WTC11 (cell line): Measurements from ENCODE around the gene ZNF175. TPM values are rescaled to one million over a fixed set of nuclear protein-coding genes. Genes with fewer than 3 reads are reported as not detected.
A peak's percentile ranks its signal among the peaks of the same experiment; 100 is the strongest.

ENCODE experiments used
- ATAC-seq: fragments of 200-7000 bp; cut with Tn5 transposase; 2 replicates; pipeline ENCODE4 v1.10.0; 2021; ENCODE audit warnings: mild to moderate bottlenecking, moderate library complexity
- CTCF ChIA-PET: fragments of 300-600 bp; sonication (Branson Sonifier 250); formaldehyde crosslinking; loops from one replicate; lab custom pipeline; 2021; ENCODE audit warnings: antibody characterized with exemption; lab: Charles Lee
- POLR2A ChIA-PET: fragments of 350-600 bp; sonication (Branson Sonifier 250); formaldehyde crosslinking; loops from one replicate; lab custom pipeline; 2021; ENCODE audit warnings: antibody characterized with exemption; lab: Charles Lee
- DNase-seq: peaks from one replicate; pipeline ENCODE4 v3.0.0; 2021; ENCODE audit warnings: low spot score
- H3K27ac Mint-ChIP-seq: 2 replicates; pipeline ENCODE4 v1.8.0; 2021; ENCODE audit warnings: mixed read lengths
- H3K27me3 Mint-ChIP-seq: 2 replicates; pipeline ENCODE4 v1.8.0; 2021; ENCODE audit warnings: low read depth, mild to moderate bottlenecking, moderate library complexity, mixed read lengths
- H3K36me3 Mint-ChIP-seq: 2 replicates; pipeline ENCODE4 v1.8.0; 2021; ENCODE audit warnings: mixed read lengths
- H3K4me1 Mint-ChIP-seq: 2 replicates; pipeline ENCODE4 v1.8.0; 2022; ENCODE audit warnings: mixed read lengths
- H3K4me3 Mint-ChIP-seq: 2 replicates; pipeline ENCODE4 v1.8.0; 2021; ENCODE audit warnings: mild to moderate bottlenecking, moderate library complexity, mixed read lengths
- H3K9me3 Mint-ChIP-seq: 2 replicates; pipeline ENCODE4 v1.8.0; 2021; ENCODE audit warnings: mixed read lengths
- AFF4 ChIP-seq: sonication (generic); formaldehyde crosslinking; IDR thresholded peaks from 2 replicates; pipeline ENCODE4 v1.8.1; 2023; ENCODE audit warnings: mild to moderate bottlenecking, missing genetic modification reagents, borderline replicate concordance
- ARID4B ChIP-seq: sonication (generic); formaldehyde crosslinking; IDR thresholded peaks from 2 replicates; pipeline ENCODE4 v1.8.0; 2023; ENCODE audit warnings: missing genetic modification reagents, mild to moderate bottlenecking, borderline replicate concordance
- ATF1 ChIP-seq: sonication (generic); formaldehyde crosslinking; IDR thresholded peaks from 2 replicates; pipeline ENCODE4 v1.8.1; 2023; ENCODE audit warnings: mild to moderate bottlenecking, moderate library complexity, missing genetic modification reagents
- ATF3 ChIP-seq: sonication (generic); formaldehyde crosslinking; conservative IDR thresholded peaks from 2 replicates; pipeline ENCODE4 v1.8.1; 2022; ENCODE audit warnings: mild to moderate bottlenecking, missing genetic modification reagents
- IRF2 ChIP-seq: sonication (generic); formaldehyde crosslinking; IDR thresholded peaks from 2 replicates; pipeline ENCODE4 v1.8.0; 2022; ENCODE audit warnings: low read depth, missing genetic modification reagents, borderline replicate concordance
- NFE2L1 ChIP-seq: sonication (generic); formaldehyde crosslinking; IDR thresholded peaks from 2 replicates; pipeline ENCODE4 v1.8.1; 2023; ENCODE audit warnings: missing genetic modification reagents
- NFYB ChIP-seq: sonication (generic); formaldehyde crosslinking; conservative IDR thresholded peaks from 2 replicates; pipeline ENCODE4 v1.8.0; 2022; ENCODE audit warnings: low read depth, missing genetic modification reagents
- NR1H2 ChIP-seq: sonication (generic); formaldehyde crosslinking; IDR thresholded peaks from 2 replicates; pipeline ENCODE4 v1.9.0; 2021; ENCODE audit warnings: mild to moderate bottlenecking, moderate library complexity, missing genetic modification reagents
- RELA ChIP-seq: sonication (generic); formaldehyde crosslinking; IDR thresholded peaks from 2 replicates; pipeline ENCODE4 v1.8.1; 2022; ENCODE audit warnings: missing genetic modification reagents, mild to moderate bottlenecking, borderline replicate concordance
- USF1 ChIP-seq: sonication (generic); formaldehyde crosslinking; IDR thresholded peaks from 2 replicates; pipeline ENCODE4 v1.8.0; 2022; ENCODE audit warnings: mild to moderate bottlenecking, missing genetic modification reagents
- USF2 ChIP-seq: sonication (generic); formaldehyde crosslinking; IDR thresholded peaks from 2 replicates; pipeline ENCODE4 v1.8.1; 2023; ENCODE audit warnings: mild to moderate bottlenecking, missing genetic modification reagents, moderate library complexity
- ZBTB21 ChIP-seq: sonication (generic); formaldehyde crosslinking; IDR thresholded peaks from 2 replicates; pipeline ENCODE4 v1.8.1; 2023; ENCODE audit warnings: mild to moderate bottlenecking, missing genetic modification reagents, borderline replicate concordance
- ZNF512 ChIP-seq: sonication (generic); formaldehyde crosslinking; IDR thresholded peaks from 2 replicates; pipeline ENCODE4 v1.8.1; 2022; ENCODE audit warnings: missing genetic modification reagents, borderline replicate concordance
- total RNA-seq: library from RNA; stranded (reverse); gene quantifications from 3 replicates; pipeline ENCODE4 v1.2.3, GENCODE V29; 2021

ZNF175 gene
- total RNA-seq, 1 experiment from 2014 or later, result 10.9 TPM

GRCh38 chr19:51551673-51552432, 19.2 kb upstream of the ZNF175 start:
- TF ChIP-seq AFF4 (CRISPR knock-in tag) (no peak), ATF3 (CRISPR knock-in tag) (no peak), NFE2L1 (no peak), ARID4B (no peak), USF2 (CRISPR knock-in tag) (no peak), IRF2 (no peak), ATF1 (CRISPR knock-in tag) (no peak), USF1 (CRISPR knock-in tag) (no peak), NR1H2 (CRISPR knock-in tag) (no peak), ZBTB21 (CRISPR knock-in tag) (no peak), RELA (CRISPR knock-in tag) (no peak)
- H3K27ac Mint-ChIP-seq, result no peak overlapping the region
- CTCF ChIA-PET, result interaction anchor here (1.0 kb wide), 1 partner anchor 130 kb away, joined by 5 read pairs; no protein-coding TSS in a partner anchor
- no peak overlapping the region for H3K4me3 Mint-ChIP-seq
- ATAC-seq (no peak), DNase-seq (no peak)
- H3K27me3 Mint-ChIP-seq, result peaks cover 49% of the 10 kb centered on the region
- H3K9me3 Mint-ChIP-seq, result peaks cover 5% of the 10 kb centered on the region; the same call in 1 of the 2 replicates
- POLR2A ChIA-PET, result no interaction called here
- no peaks in the 10 kb centered on the region for H3K36me3 Mint-ChIP-seq
- peaks cover 3% of the 10 kb centered on the region for H3K4me1 Mint-ChIP-seq

GRCh38 chr19:51552608-51552995, 18.5 kb upstream of the ZNF175 start:
- TF ChIP-seq ZNF512 (CRISPR knock-in tag), result 0 out of 2 replicates have a peak, but pooled peaks have one; percentile 15
- no peak for TF ChIP-seq NFYB (CRISPR knock-in tag)
- no peak overlapping the region for H3K4me3 Mint-ChIP-seq
- peaks cover 44% of the 10 kb centered on the region for H3K27me3 Mint-ChIP-seq
- ChIA-PET POLR2A (no interaction called here), CTCF (interaction anchor here (1.7 to 1.8 kb wide), 2 partner anchors 12 to 131 kb away, joined by 7 to 12 read pairs; no protein-coding TSS in a partner anchor)
- H3K36me3 Mint-ChIP-seq, result no peaks in the 10 kb centered on the region
- H3K9me3 Mint-ChIP-seq, result peaks cover 5% of the 10 kb centered on the region; the same call in 1 of the 2 replicates
- H3K4me1 Mint-ChIP-seq, result peaks cover 3% of the 10 kb centered on the region
- ATAC-seq (no peak), DNase-seq (no peak)
- H3K27ac Mint-ChIP-seq, result no peak overlapping the region
